Karpas-422 (cell line): ENCODE results near the gene CUL1. TPM values are rescaled to one million over a fixed set of nuclear protein-coding genes. Genes with fewer than 3 reads are reported as not detected.
A peak's percentile ranks its signal among the peaks of the same experiment; 100 is the strongest.

Source experiments
- DNase-seq: peaks from one replicate; pipeline ENCODE4 v3.0.0-alpha.2; 2015
- H2AFZ ChIP-seq: fragments of 200-600 bp; sonication (generic); 2 replicates; pipeline ENCODE4 v1.6.1; 2014; ENCODE audit warnings: antibody characterized with exemption, low read length, mixed read lengths
- H3K27ac ChIP-seq: fragments of 200-600 bp; sonication (generic); 2 replicates; pipeline ENCODE4 v1.5.1; 2014; ENCODE audit warnings: mild to moderate bottlenecking, low read length, moderate library complexity
- H3K27me3 ChIP-seq: fragments of 200-600 bp; sonication (generic); 2 replicates; pipeline ENCODE4 v1.6.1; 2014; ENCODE audit warnings: low read length, mixed read lengths
- H3K36me3 ChIP-seq: fragments of 200-600 bp; sonication (generic); 2 replicates; pipeline ENCODE4 v1.6.1; 2014; ENCODE audit warnings: low read length, mixed read lengths; ENCODE audit not compliant: insufficient read depth
- H3K4me1 ChIP-seq: fragments of 200-600 bp; sonication (generic); 2 replicates; pipeline ENCODE4 v1.6.1; 2014; ENCODE audit warnings: mild to moderate bottlenecking, low read length, mixed read lengths
- H3K4me2 ChIP-seq: fragments of 200-600 bp; sonication (generic); 2 replicates; pipeline ENCODE4 v1.6.1; 2014; ENCODE audit warnings: low read length, low read depth, mild to moderate bottlenecking; ENCODE audit not compliant: poor library complexity, severe bottlenecking
- H3K4me3 ChIP-seq: fragments of 200-600 bp; sonication (generic); 2 replicates; pipeline ENCODE4 v1.5.1; 2014; ENCODE audit warnings: mild to moderate bottlenecking, antibody characterized with exemption, low read length, mixed read lengths
- H3K79me2 ChIP-seq: fragments of 200-600 bp; sonication (generic); 2 replicates; pipeline ENCODE4 v1.6.1; 2014; ENCODE audit warnings: mild to moderate bottlenecking, low read length, mixed read lengths
- H3K9ac ChIP-seq: fragments of 200-600 bp; sonication (generic); 2 replicates; pipeline ENCODE4 v1.6.0; 2014; ENCODE audit warnings: low read length
- H3K9me2 ChIP-seq: fragments of 200-600 bp; sonication (generic), shearing (Covaris generic); replicated peaks from 2 replicates; pipeline ENCODE4 v1.6.0; 2014; ENCODE audit warnings: mild to moderate bottlenecking, low read length, moderate library complexity; ENCODE audit not compliant: insufficient read depth
- H3K9me3 ChIP-seq: fragments of 300-700, 200-600 bp; sonication (generic); 2 replicates; pipeline ENCODE4 v1.6.1; 2014; ENCODE audit warnings: low read length, mixed read lengths
- H4K20me1 ChIP-seq: fragments of 200-600 bp; sonication (generic); 2 replicates; pipeline ENCODE4 v1.6.1; 2014; ENCODE audit warnings: mild to moderate bottlenecking, antibody characterized with exemption, low read length, low read depth; ENCODE audit not compliant: insufficient read depth
- total RNA-seq: library from RNA; depleted of rRNA; stranded (reverse); fragments of >200 nt; shearing (Covaris generic); gene quantifications from 2 replicates; pipeline ENCODE4 v1.2.3, GENCODE V29; 2014; ENCODE audit warnings: low replicate concordance

CUL1 gene
- total RNA-seq, 1 experiment from 2014 or later, result 55.5 TPM

DNA sequence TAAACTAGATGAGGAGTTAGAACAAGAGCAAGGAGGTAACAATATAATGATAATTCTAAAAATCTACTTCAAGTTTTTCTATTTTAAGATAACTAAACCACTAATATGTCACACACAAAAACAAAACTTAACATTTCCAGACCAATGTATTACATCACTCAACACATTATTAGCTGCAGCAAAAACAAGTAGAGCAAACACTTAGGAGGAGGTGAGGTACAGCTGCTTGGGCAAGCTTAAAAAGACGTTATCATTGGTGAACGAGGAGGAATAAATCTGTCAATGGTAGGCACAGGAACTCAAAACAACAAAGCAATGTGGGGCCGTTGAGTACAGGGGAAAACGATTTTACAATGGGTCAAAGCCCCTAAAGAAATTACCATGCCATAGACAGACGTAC lies 126.6 kb downstream of the CUL1 start:
- peaks cover 58% of the 10 kb centered on the region for H3K79me2 ChIP-seq
- no peak overlapping the region for H3K27ac ChIP-seq
- H3K4me3 ChIP-seq, result no peak overlapping the region
- H3K27me3 ChIP-seq, result no peaks in the 10 kb centered on the region
- no peaks in the 10 kb centered on the region for H3K9me3 ChIP-seq
- no peak overlapping the region for H3K4me2 ChIP-seq
- no peaks in the 10 kb centered on the region for H3K4me1 ChIP-seq
- peaks cover 52% of the 10 kb centered on the region for H3K36me3 ChIP-seq
- no peak for DNase-seq
- no peaks in the 10 kb centered on the region for H4K20me1 ChIP-seq
- H3K9ac ChIP-seq, result no peak overlapping the region
- no peak overlapping the region for H2AFZ ChIP-seq
- no peaks in the 10 kb centered on the region for H3K9me2 ChIP-seq

GRCh38 chr7:148828965-148829364 lies 130.3 kb downstream of the CUL1 start:
- no peak overlapping the region for H2AFZ ChIP-seq
- H3K9me3 ChIP-seq, result no peaks in the 10 kb centered on the region
- H3K9ac ChIP-seq, result no peak overlapping the region
- H3K79me2 ChIP-seq, result peaks cover 80% of the 10 kb centered on the region
- H3K27me3 ChIP-seq, result no peaks in the 10 kb centered on the region
- H4K20me1 ChIP-seq, result no peaks in the 10 kb centered on the region
- H3K9me2 ChIP-seq, result no peaks in the 10 kb centered on the region
- DNase-seq, result no peak
- H3K27ac ChIP-seq, result no peak overlapping the region
- no peak overlapping the region for H3K4me3 ChIP-seq
- H3K36me3 ChIP-seq, result peaks cover 57% of the 10 kb centered on the region
- no peaks in the 10 kb centered on the region for H3K4me1 ChIP-seq
- H3K4me2 ChIP-seq, result no peak overlapping the region

- no peak for DNase-seq
- H3K27me3 ChIP-seq, result no peaks in the 10 kb centered on the region
- H2AFZ ChIP-seq, result no peak overlapping the region
- H3K9me3 ChIP-seq, result no peaks in the 10 kb centered on the region
- H3K4me1 ChIP-seq, result no peaks in the 10 kb centered on the region
- H3K79me2 ChIP-seq, result peaks cover 87% of the 10 kb centered on the region
- no peak overlapping the region for H3K4me3 ChIP-seq
- peaks cover 46% of the 10 kb centered on the region for H3K36me3 ChIP-seq
- H3K9me2 ChIP-seq, result no peaks in the 10 kb centered on the region
- H3K27ac ChIP-seq, result no peak overlapping the region
- no peaks in the 10 kb centered on the region for H4K20me1 ChIP-seq
- H3K4me2 ChIP-seq, result no peak overlapping the region
- H3K9ac ChIP-seq, result no peak overlapping the region
Measured at GRCh38 chr7:148830897-148831692, 132.4 kb downstream of the CUL1 start.

DNA sequence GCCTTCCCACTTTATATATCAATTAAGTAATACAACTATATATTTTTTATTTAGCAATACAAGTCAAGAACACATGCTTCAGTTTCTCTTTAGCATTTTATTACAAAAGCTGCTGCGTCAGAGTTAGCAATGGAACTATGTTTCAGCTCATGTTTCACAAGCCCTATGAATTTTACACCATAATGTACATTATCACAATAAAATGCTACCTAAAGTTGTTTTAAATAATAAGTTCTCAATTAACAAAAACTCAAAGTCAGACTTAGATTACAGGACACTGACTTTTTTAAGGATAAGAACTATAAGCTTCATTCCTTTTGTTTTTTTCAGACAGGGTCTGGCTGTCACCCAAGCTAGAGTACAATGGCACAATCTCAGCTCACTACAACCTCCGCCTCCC lies 133.1 kb downstream of the CUL1 start:
- H3K4me1 ChIP-seq, result no peaks in the 10 kb centered on the region
- no peaks in the 10 kb centered on the region for H4K20me1 ChIP-seq
- no peak overlapping the region for H2AFZ ChIP-seq
- H3K9me2 ChIP-seq, result no peaks in the 10 kb centered on the region
- H3K27me3 ChIP-seq, result no peaks in the 10 kb centered on the region
- no peak overlapping the region for H3K4me3 ChIP-seq
- peaks cover 90% of the 10 kb centered on the region for H3K79me2 ChIP-seq
- no peak overlapping the region for H3K9ac ChIP-seq
- no peak overlapping the region for H3K4me2 ChIP-seq
- no peak overlapping the region for H3K27ac ChIP-seq
- no peak for DNase-seq
- no peaks in the 10 kb centered on the region for H3K9me3 ChIP-seq
- peaks cover 40% of the 10 kb centered on the region for H3K36me3 ChIP-seq

GRCh38 chr7:148834605-148835004 lies 135.9 kb downstream of the CUL1 start:
- no peaks in the 10 kb centered on the region for H4K20me1 ChIP-seq
- H3K4me3 ChIP-seq, result no peak overlapping the region
- H3K27ac ChIP-seq, result no peak overlapping the region
- H3K4me2 ChIP-seq, result no peak overlapping the region
- H3K36me3 ChIP-seq, result peaks cover 24% of the 10 kb centered on the region; the same call in 1 of the 2 replicates
- H3K27me3 ChIP-seq, result no peaks in the 10 kb centered on the region
- no peaks in the 10 kb centered on the region for H3K4me1 ChIP-seq
- DNase-seq, result no peak
- H3K9me3 ChIP-seq, result no peaks in the 10 kb centered on the region
- no peaks in the 10 kb centered on the region for H3K9me2 ChIP-seq
- no peak overlapping the region for H3K9ac ChIP-seq
- H3K79me2 ChIP-seq, result peaks cover 95% of the 10 kb centered on the region
- H2AFZ ChIP-seq, result no peak overlapping the region

- no peaks in the 10 kb centered on the region for H4K20me1 ChIP-seq
- H3K4me1 ChIP-seq, result no peaks in the 10 kb centered on the region
- H3K79me2 ChIP-seq, result peaks cover 95% of the 10 kb centered on the region
- no peaks in the 10 kb centered on the region for H3K27me3 ChIP-seq
- H3K9me3 ChIP-seq, result no peaks in the 10 kb centered on the region
- H3K4me2 ChIP-seq, result no peak overlapping the region
- DNase-seq, result no peak
- H3K27ac ChIP-seq, result no peak overlapping the region
- no peak overlapping the region for H3K4me3 ChIP-seq
- H3K9me2 ChIP-seq, result no peaks in the 10 kb centered on the region
- H3K36me3 ChIP-seq, result peaks cover 13% of the 10 kb centered on the region; the same call in 1 of the 2 replicates
- no peak overlapping the region for H2AFZ ChIP-seq
- no peak overlapping the region for H3K9ac ChIP-seq
Measured at GRCh38 chr7:148835854-148836253, 137.2 kb downstream of the CUL1 start.

DNA sequence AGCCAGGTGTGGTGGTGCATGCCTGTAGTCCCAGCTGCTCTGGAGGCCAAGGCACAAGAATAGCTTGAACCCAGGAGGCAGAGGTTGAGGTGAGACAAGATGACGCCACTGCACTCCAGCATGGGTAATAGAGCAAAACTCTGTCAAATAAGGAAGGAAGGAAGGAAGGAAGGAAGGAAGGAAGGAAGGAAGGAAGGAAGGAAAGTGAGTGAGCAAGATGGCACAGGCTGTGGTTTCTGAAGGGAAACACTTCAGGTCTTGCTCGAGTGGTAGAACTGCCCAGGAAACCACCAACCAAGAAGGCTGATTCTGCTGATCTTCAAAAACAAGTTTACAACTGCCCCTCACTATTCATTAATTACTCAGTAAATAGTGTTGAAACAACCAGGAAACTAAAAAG lies 140.2 kb downstream of the CUL1 start:
- DNase-seq, result no peak
- Histone ChIP-seq H3K4me3 (no peak overlapping the region), H4K20me1 (no peaks in the 10 kb centered on the region), H3K27ac (no peak overlapping the region), H3K27me3 (no peaks in the 10 kb centered on the region), H3K4me1 (no peaks in the 10 kb centered on the region), H3K36me3 (peaks cover 19% of the 10 kb centered on the region; the same call in 1 of the 2 replicates), H3K9me2 (no peaks in the 10 kb centered on the region), H3K9ac (no peak overlapping the region), H3K4me2 (no peak overlapping the region), H2AFZ (no peak overlapping the region), H3K79me2 (peaks cover 96% of the 10 kb centered on the region), H3K9me3 (no peaks in the 10 kb centered on the region)

DNA sequence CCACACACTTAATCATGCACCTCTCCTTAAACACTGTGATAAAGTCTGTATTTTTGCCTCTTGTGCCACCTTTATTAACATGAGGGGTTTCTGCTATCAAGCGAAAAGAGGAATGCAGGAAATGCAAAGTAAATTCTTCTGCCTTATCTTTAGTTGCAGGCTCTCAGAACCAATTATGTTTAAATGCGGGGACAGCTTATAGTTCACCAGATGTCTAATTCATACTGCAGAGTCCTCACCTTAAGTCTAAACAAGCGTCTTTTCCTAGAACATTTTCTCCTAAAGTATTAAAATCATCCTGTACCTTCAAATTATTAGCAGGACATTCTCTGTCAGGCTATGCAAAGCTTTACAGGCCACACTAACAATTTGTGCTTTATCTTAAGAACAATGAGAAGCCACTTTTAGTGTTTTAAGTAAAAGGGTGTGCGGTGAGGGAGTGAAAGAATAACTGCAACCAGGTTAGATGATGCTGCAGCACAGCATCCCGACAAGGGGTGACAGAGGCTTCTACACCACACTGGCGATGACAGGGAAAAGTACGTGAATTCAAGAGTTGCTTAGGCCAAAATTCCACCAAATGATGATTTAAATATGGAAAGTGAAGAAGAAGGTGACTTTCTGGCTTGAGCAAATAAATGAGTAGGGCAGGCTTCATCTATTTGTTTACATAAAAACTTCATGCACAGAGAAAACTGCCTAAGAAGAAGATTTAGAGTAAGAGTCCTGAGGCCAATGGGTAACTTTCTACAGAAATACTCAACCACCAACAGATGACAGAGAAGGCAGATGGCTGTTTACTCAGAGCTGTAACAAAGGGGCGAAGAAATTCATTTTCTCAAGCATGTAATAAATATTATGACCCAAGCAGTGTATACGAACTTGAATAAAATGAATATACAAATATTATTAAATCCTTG lies 149.4 kb downstream of the CUL1 start:
- Histone ChIP-seq H3K4me3 (no peak overlapping the region), H3K4me2 (peak overlapping the region; percentile 12), H3K36me3 (peaks cover 17% of the 10 kb centered on the region; the same call in 1 of the 2 replicates), H3K4me1 (peaks cover 63% of the 10 kb centered on the region), H3K9me2 (no peaks in the 10 kb centered on the region), H2AFZ (no peak overlapping the region), H3K9ac (no peak overlapping the region), H3K9me3 (no peaks in the 10 kb centered on the region), H3K27ac (peak overlapping the region; percentile 31), H4K20me1 (no peaks in the 10 kb centered on the region; the same call in 1 of the 2 replicates), H3K79me2 (peaks cover 98% of the 10 kb centered on the region), H3K27me3 (no peaks in the 10 kb centered on the region)
- DNase-seq, result no peak
